HUES48 (cell line): ENCODE measurements around the gene SURF4.

Experiments
- H3K27ac ChIP-seq: one replicate; pipeline ENCODE4 v1.7.0; 2013; ENCODE audit warnings: low read depth, low read length, inconsistent platforms
- H3K27me3 ChIP-seq: 2 replicates; pipeline ENCODE4 v1.6.1; 2013; ENCODE audit warnings: mild to moderate bottlenecking, low read length; ENCODE audit not compliant: control insufficient read depth, insufficient read depth
- H3K36me3 ChIP-seq: 2 replicates; pipeline ENCODE4 v1.6.1; 2013; ENCODE audit warnings: low read length; ENCODE audit not compliant: control insufficient read depth, insufficient read depth
- H3K4me1 ChIP-seq: 2 replicates; pipeline ENCODE4 v1.6.1; 2013; ENCODE audit warnings: mild to moderate bottlenecking, low read length; ENCODE audit not compliant: control insufficient read depth, insufficient read depth
- H3K4me3 ChIP-seq: 2 replicates; pipeline ENCODE4 v1.5.1; 2013; ENCODE audit warnings: mild to moderate bottlenecking, low read depth, low read length
- H3K9ac ChIP-seq: 2 replicates; pipeline ENCODE4 v1.6.1; 2013; ENCODE audit warnings: mild to moderate bottlenecking, low read depth, low read length, moderate library complexity
- H3K9me3 ChIP-seq: 2 replicates; pipeline ENCODE4 v1.6.1; 2013; ENCODE audit warnings: low read length; ENCODE audit not compliant: control insufficient read depth, insufficient read depth

Gene SURF4

DNA sequence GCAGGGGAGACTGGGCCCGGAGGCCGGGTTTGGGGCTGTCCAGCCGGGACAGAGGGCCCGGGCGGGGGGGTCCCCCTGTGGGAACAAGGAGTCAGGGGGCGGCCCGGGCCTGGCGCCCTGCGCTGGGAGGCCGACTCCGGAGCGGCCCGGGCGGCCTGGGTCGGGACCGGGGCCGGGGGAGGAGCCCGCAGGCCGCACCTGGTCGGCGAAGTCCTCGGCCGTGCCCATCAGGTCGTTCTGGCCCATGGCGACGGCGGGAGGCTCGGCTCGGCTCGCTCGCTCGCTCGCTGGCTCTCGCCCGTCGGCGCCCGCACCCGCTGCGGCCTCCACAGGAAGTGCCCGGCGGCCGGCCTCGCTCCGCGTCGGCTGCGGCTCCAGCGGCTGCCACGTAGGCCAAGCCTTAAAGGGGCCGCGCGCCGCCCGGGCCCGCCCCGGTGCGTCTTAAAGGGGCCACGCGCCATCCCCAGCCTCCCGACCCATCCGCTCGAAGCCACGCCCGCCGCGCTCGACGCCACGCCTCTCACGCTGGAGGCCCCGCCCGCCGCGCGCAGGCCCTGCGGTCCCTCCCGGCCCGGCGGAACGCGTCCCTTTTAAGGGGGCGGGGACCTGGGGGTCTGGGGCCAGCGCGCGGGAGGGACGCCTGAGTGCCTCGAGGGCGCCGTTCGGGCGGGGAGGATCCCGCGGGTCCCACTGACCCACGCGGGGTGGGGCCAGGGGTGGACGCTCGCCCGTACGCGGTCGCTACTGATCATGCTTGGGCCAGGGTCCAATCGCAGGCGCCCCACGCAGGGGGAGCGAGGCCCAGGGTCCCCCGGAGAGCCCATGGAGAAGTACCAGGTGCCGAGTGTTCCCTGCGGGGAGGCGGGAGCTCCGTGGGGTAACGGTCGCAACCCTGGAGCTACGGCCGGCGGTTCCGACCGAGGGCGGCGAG lies at the start of gene SURF4, which contains the start of gene STKLD1:
Gene SURF4 (minus strand): TSS at position 337 of the 931 bp plus-strand sequence. CDS start 91 bp downstream, at position 246.
Gene STKLD1 (plus strand): TSS at position 643 of the 931 bp plus-strand sequence. CDS start 108 bp downstream, at position 751.
- peaks cover 6% of the 10 kb centered on the region; the same call in 1 of the 2 replicates for H3K4me1 ChIP-seq
- H3K27me3 ChIP-seq = peaks cover 8% of the 10 kb centered on the region; the same call in 1 of the 2 replicates
- H3K4me3 ChIP-seq = peak within 1 kb of the TSS; percentile 96
- peaks cover 25% of the 10 kb centered on the region for H3K36me3 ChIP-seq
- H3K9ac ChIP-seq = peak within 1 kb of the TSS; percentile 91
- peak within 1 kb of the TSS; percentile 86 for H3K27ac ChIP-seq
- H3K9me3 ChIP-seq = no peaks in the 10 kb centered on the region

DNA sequence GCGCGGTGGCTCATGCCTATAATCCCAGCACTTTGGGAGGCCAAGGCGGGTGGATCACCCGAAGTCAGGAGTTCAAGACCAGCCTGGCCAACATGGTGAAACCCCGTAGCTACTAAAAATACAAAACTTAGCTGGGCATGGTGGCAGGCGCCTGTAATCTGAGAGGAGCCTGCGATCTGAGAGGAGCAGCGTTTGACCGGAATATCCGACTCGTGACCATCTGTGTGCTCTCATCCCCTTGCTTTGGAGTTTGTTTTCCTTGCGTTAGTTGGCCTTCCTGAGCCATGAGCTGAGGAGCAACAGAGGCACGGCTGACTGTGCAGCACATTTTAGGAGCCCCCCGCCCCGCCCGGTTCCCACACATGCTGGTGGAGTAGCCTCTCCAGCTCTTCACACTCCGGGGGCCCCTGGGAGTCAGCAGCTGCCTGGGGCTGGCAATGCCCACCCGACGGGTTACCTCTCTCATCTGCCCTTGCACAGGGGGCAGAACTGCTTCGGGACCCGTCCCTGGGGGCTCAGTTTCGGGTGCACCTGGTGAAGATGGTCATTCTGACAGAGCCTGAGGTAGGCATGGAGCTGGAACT lies 49.3 kb upstream of the SURF4 start:
- Histone ChIP-seq H3K27me3 (peaks cover 9% of the 10 kb centered on the region), H3K4me3 (no peak overlapping the region), H3K36me3 (peaks cover 4% of the 10 kb centered on the region; the same call in 1 of the 2 replicates), H3K9ac (no peak overlapping the region), H3K9me3 (no peaks in the 10 kb centered on the region), H3K4me1 (peaks cover 7% of the 10 kb centered on the region), H3K27ac (no peak overlapping the region)

DNA sequence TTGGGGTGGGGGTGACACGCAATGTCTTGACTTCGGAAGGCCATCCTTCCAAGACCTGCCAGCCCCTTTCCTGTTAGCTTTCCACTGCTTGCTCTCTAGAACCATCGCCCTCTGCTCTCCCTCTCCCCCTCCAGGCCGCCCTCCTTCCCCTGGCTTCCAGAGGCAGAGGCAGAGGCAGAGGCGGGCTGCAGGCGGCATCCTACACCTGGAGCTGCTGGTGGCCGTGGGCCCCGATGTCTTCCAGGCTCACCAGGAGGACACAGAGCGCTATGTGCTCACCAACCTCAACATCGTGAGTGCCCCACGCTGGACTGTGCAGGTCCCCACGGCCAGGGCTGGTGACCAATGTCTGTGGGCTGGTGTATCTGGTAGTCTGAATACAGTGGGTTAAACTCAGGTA lies 48.3 kb upstream of the SURF4 start:
- H3K9ac ChIP-seq = no peak overlapping the region
- peaks cover 4% of the 10 kb centered on the region; the same call in 1 of the 2 replicates for H3K36me3 ChIP-seq
- H3K9me3 ChIP-seq = no peaks in the 10 kb centered on the region
- 0 out of 2 replicates have a peak, but pooled peaks cover 4% of the 10 kb centered on the region for H3K27me3 ChIP-seq
- no peak overlapping the region for H3K4me3 ChIP-seq
- H3K27ac ChIP-seq = no peak overlapping the region
- H3K4me1 ChIP-seq = peaks cover 12% of the 10 kb centered on the region

DNA sequence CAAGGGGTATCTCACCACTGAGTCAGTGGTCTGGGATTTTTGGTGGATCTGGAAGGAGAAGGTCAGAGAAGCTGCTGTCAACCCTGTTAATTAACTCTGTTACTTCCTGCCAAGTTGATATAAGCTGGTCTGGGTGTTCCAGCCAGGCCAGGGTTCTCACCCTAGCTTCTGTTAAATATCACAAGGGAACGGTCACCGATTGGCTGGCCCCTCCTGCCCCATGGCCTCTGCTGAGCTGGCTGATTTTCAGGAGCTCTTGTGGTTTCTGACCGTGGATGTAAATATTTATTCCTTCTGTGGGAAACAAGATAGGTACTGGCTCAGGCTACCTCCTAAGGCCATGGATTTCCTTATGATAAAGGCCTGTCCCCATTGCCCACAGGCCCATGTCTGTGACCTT lies 47.4 kb upstream of the SURF4 start:
- no peaks in the 10 kb centered on the region for H3K9me3 ChIP-seq
- H3K27me3 ChIP-seq = 0 out of 2 replicates have a peak, but pooled peaks cover 4% of the 10 kb centered on the region

DNA sequence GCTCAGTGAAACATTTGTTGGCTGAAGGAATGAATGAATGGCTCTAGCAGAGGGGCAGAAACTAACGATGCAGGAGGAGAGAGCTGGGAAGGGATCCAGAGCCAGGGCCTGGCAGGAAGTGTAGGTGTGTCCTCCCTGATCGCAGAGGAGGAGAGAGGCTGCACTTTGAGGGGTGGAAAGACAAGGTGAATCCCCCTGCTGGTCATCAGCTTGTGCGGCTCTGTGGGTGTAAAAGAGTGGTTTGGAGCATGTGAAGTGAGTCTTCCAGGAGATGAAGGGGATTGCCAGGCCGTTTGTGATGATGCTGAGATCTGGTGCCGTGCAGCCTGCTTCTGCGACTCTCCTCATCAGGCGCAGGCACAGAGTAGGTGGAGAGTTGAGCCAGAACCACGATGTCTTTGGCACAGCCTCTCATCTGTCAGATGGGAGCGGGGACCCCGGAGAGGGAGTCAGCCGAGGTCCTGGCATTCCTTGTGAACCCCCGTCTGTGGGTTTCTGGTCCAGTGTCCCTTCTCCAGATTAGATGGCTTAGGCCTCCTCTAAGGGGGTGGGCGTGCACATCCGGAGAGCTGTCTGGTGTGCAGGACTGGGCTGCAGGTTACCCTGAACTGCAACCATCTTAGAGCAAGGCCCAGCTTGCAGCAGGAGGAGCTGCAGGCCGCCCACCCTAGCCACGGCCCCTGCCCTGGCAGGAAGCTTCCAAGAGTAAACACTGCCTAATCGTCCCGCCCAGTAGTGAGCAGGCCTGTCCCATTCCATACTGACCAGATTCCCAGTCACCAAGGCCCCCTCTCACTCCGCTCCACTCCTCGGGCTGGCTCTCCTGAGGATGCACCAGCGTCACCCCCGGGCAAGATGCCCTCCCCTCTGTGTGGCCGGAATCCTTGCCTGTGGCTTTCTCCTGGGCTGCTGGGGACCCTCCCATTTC lies 46.0 kb upstream of the SURF4 start, which contains the start of gene ADAMTS13:
Gene ADAMTS13 (plus strand): TSS at position 753 of the 928 bp plus-strand sequence. CDS start 77 bp downstream, at position 830.
- H3K9ac ChIP-seq = no peak within 1 kb of the TSS
- H3K4me1 ChIP-seq = peaks cover 9% of the 10 kb centered on the region
- 0 out of 2 replicates have a peak, but pooled peaks cover 4% of the 10 kb centered on the region for H3K36me3 ChIP-seq
- no peaks in the 10 kb centered on the region for H3K27me3 ChIP-seq
- no peaks in the 10 kb centered on the region for H3K9me3 ChIP-seq
- no peak within 1 kb of the TSS for H3K4me3 ChIP-seq
- no peak within 1 kb of the TSS for H3K27ac ChIP-seq

More for the DNA sequence above, 47.4 kb upstream of the SURF4 start:
- Histone ChIP-seq H3K4me1 (peaks cover 15% of the 10 kb centered on the region), H3K36me3 (peaks cover 4% of the 10 kb centered on the region; the same call in 1 of the 2 replicates), H3K4me3 (no peak overlapping the region), H3K27ac (no peak overlapping the region), H3K9ac (no peak overlapping the region)

DNA sequence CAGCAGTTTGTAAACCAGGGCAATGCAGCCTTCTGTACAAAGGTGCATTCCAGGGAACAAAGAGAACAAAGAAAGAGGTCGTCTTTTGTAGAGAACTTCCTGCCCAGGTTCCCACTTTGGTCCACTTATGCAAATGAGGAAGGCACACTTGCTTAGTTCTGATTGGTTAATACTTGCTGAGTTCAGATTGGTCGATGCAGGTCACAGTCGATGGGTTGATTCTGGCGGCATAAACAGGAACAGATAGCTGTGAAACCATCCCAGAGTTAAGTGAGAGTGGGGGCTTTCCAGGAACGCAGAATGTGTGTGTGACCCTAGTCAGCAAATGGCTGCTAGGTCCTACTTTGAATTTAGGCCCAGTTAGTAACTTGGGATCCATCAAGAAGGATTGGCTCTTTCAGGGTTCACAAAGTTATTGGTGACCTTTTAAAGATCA lies 44.5 kb upstream of the SURF4 start:
- Histone ChIP-seq H3K4me3 (no peak overlapping the region), H3K36me3 (peaks cover 7% of the 10 kb centered on the region), H3K9ac (0 out of 2 replicates have a peak overlapping the region, but pooled peaks have one; percentile 3), H3K9me3 (no peaks in the 10 kb centered on the region), H3K4me1 (peaks cover 12% of the 10 kb centered on the region), H3K27ac (no peak overlapping the region), H3K27me3 (no peaks in the 10 kb centered on the region)

DNA sequence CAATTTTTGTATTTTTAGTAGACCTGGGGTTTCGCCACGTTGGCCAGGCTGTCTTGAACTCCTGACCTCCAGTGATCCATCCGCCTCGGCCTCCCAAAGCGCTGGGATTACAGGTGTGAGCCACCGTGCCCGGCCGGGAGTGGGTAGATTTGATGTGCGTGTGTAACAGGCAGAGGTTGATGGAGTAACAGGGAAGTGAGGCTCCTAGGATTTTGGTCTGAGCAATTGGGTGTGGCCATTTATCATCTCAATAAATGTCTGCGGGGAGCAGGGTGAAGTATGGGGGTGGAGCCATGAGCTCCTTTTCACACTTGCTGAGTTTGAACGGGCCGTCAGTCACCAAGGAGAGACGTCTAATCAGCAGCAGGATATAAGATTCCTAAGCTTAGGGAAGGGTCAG lies 43.1 kb upstream of the SURF4 start:
- H3K27me3 ChIP-seq = no peaks in the 10 kb centered on the region
- H3K27ac ChIP-seq = no peak overlapping the region
- peak overlapping the region; percentile 75 for H3K4me3 ChIP-seq
- peaks cover 21% of the 10 kb centered on the region for H3K36me3 ChIP-seq
- peaks cover 12% of the 10 kb centered on the region for H3K4me1 ChIP-seq
- no peaks in the 10 kb centered on the region for H3K9me3 ChIP-seq
- H3K9ac ChIP-seq = 0 out of 2 replicates have a peak overlapping the region, but pooled peaks have one; percentile 71

DNA sequence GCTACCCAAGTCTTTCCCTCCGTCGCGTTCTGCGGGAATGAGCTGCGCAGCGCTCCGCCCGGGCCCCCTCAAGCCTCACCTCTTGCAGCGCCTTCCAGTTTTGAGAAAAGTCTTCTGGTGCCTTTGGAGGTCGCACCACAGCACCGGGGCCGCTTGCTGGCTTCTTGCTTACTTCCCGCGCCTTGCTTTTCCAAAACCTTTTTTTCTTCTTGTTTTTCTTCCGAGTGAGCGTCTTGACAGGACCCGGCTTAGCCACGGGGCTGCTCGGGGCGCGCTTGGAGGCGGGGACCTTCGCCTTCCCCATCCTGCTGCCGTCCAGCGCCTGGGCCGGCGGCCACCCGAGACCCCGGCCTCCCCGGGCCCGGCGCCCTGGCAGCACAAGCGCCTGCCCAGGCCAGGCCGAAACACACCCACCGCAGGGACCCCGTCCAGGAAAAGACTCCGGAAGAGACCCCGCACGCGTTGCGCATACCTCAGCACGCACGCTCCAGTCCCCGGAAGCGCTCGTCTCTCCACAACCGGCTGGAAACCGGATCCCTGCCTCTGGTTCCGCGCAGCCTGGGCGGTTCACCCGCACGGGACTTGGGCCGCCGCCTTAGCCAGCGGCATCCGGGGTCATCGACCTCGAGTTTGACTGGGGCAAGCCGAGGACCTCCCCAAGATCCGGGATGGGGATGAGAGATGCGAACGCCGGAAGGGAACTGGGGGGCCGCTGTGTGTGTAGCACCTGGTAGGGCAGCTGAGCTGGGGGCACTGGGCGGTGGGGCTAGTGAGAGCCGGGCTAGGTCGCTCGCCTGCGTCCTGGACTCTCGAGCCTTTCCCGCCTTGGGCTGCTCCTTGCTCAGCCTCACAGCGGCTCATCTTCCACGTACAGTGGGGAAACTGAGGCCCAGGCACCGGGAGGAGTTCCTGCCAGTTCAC lies 41.9 kb upstream of the SURF4 start, which contains the start of gene REXO4:
Gene REXO4 (minus strand): TSS at position 470 of the 921 bp plus-strand sequence. CDS start 166 bp downstream, at position 304.
- H3K9ac ChIP-seq = peak within 1 kb of the TSS; percentile 71

DNA sequence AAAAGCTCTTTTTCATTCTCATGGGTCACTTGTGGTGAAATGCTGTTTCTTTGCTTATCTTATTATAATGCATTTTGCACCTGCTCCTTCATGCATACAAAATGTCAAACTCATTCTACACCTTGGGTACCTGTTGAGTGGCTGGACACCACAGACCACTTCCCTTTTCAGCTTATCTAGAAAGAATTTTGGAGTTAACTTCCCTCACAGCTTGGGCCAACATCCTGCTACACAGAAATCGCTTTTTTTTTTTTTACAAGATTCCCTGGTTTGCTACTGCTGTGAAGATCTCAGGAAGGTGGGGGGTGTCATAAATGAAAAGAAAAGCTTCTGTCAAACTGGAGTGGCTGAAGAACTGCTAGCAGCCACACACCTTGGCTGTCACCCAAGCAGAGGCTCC lies 39.3 kb upstream of the SURF4 start:
- no peak overlapping the region for H3K4me3 ChIP-seq

More for the DNA sequence above, 41.9 kb upstream of the SURF4 start, which contains the start of gene REXO4:
- Histone ChIP-seq H3K27ac (peak within 1 kb of the TSS; percentile 98), H3K4me3 (peak within 1 kb of the TSS; percentile 75), H3K36me3 (peaks cover 33% of the 10 kb centered on the region), H3K27me3 (no peaks in the 10 kb centered on the region), H3K4me1 (peaks cover 12% of the 10 kb centered on the region), H3K9me3 (no peaks in the 10 kb centered on the region)

More for the DNA sequence above, 39.3 kb upstream of the SURF4 start:
- Histone ChIP-seq H3K9ac (no peak overlapping the region), H3K27me3 (no peaks in the 10 kb centered on the region), H3K27ac (no peak overlapping the region), H3K4me1 (peaks cover 12% of the 10 kb centered on the region; the same call in 1 of the 2 replicates), H3K36me3 (peaks cover 59% of the 10 kb centered on the region), H3K9me3 (no peaks in the 10 kb centered on the region)
